IPS-11a (cell line): ENCODE data around the gene ERN1.
A peak's percentile ranks its signal among the peaks of the same experiment; 100 is the strongest.
"Not testable (repeated sequence)": the region's sequence is repeated elsewhere in the genome, so short reads cannot be mapped to it uniquely, and the experiment has no call there.

ENCODE experiments used
- H3K4me3 ChIP-seq: one replicate; pipeline ENCODE4 v1.5.1; 2013; ENCODE audit warnings: low read depth, low read length, control low read depth

The ERN1 gene

GRCh38 chr17:64129765-64130558 is at the start of gene ERN1:
Gene ERN1, minus strand, starts transcription at chr17:64130144. Its CDS starts 115 bp downstream, at chr17:64130029.
- peak within 1 kb of the TSS; percentile 60 for H3K4me3 ChIP-seq

- not testable (repeated sequence) for H3K4me3 ChIP-seq
Measured at GRCh38 chr17:64179024-64179423, 49.1 kb upstream of the ERN1 start.

GRCh38 chr17:64178011-64178825 is 48.3 kb upstream of the ERN1 start:
- no peak overlapping the region for H3K4me3 ChIP-seq

- no peak overlapping the region for H3K4me3 ChIP-seq
Measured at GRCh38 chr17:64177311-64178010, 47.5 kb upstream of the ERN1 start.

- no peak overlapping the region for H3K4me3 ChIP-seq
Measured at GRCh38 chr17:64176556-64176955, 46.6 kb upstream of the ERN1 start.

GRCh38 chr17:64174686-64175456 is 44.9 kb upstream of the ERN1 start:
- H3K4me3 ChIP-seq = no peak overlapping the region

GRCh38 chr17:64173646-64174045 is 43.7 kb upstream of the ERN1 start:
- no peak overlapping the region for H3K4me3 ChIP-seq

- H3K4me3 ChIP-seq = no peak overlapping the region
Measured at GRCh38 chr17:64172510-64172909, 42.6 kb upstream of the ERN1 start.

GRCh38 chr17:64171041-64171440 is 41.1 kb upstream of the ERN1 start:
- no peak overlapping the region for H3K4me3 ChIP-seq

- H3K4me3 ChIP-seq = no peak overlapping the region
Measured at GRCh38 chr17:64170286-64170685, 40.3 kb upstream of the ERN1 start.

GRCh38 chr17:64167666-64168065 is 37.7 kb upstream of the ERN1 start:
- not testable (repeated sequence) for H3K4me3 ChIP-seq

GRCh38 chr17:64166876-64167275 is 36.9 kb upstream of the ERN1 start:
- H3K4me3 ChIP-seq = no peak overlapping the region

- no peak overlapping the region for H3K4me3 ChIP-seq
Measured at GRCh38 chr17:64165347-64165746, 35.4 kb upstream of the ERN1 start.

GRCh38 chr17:64164596-64165285 is 34.8 kb upstream of the ERN1 start:
- H3K4me3 ChIP-seq = no peak overlapping the region

GRCh38 chr17:64163468-64163867 is 33.5 kb upstream of the ERN1 start:
- no peak overlapping the region for H3K4me3 ChIP-seq

GRCh38 chr17:64162554-64162953 is 32.6 kb upstream of the ERN1 start:
- H3K4me3 ChIP-seq = no peak overlapping the region

- H3K4me3 ChIP-seq = no peak overlapping the region
Measured at GRCh38 chr17:64161380-64162176, 31.6 kb upstream of the ERN1 start.

GRCh38 chr17:64160378-64160777 is 30.4 kb upstream of the ERN1 start:
- no peak overlapping the region for H3K4me3 ChIP-seq

- no peak overlapping the region for H3K4me3 ChIP-seq
Measured at GRCh38 chr17:64158831-64159590, 29.1 kb upstream of the ERN1 start.
